Mammary epithelial cell (primary cell): ENCODE measurements around the gene PLEKHA6.

ENCODE experiments used
- EZH2 ChIP-seq: IDR thresholded peaks from 2 replicates; pipeline ENCODE4 v1.6.1; 2012; ENCODE audit warnings: low read length, inconsistent platforms, borderline replicate concordance
- TF ChIP-seq, protein P1 (sequence below), 2 donors: IDR thresholded peaks in 1 of 2; conservative IDR thresholded peaks in 1 of 2; 2 replicates each; pipeline ENCODE4 v1.5.1; 2011 to 2012; ENCODE audit warnings: inconsistent platforms in 2 of 2, low read length in 2 of 2, mild to moderate bottlenecking in 2 of 2, control low read depth in 1 of 2, low read depth in 1 of 2; ENCODE audit not compliant: insufficient read depth in 1 of 2; ENCODE audit errors: extremely low read depth in 1 of 2

DNA sequence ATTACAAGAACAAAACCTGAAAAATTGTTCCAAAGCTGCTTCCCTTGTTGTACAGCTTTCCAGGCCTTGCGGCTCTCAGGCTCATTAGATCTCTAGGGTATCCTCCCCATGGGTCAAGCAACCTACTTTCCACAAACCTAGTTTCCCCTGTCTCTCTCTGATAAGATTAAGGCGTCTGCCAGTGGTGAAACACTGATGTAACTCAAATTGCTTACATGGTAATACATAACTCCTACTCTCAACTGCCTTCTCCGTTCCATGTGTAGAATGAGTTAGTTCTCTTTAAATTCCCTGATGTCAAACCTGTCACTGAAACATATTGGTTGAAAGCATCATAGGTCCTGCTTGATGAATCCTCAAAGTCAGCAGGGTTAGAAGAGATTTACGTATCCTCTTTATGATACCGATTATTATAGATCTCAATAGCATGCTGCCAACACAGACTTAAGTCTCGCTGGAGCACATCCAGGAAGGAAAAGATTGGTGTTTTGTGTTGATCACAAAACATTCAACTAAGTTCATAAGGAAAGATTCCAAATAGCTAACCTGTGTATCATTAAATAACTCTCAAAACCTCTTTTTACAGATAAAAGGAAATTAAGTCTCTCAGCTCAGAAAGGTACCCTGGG is 41.3 kb upstream of the PLEKHA6 start:
- TF ChIP-seq, protein P1, sequence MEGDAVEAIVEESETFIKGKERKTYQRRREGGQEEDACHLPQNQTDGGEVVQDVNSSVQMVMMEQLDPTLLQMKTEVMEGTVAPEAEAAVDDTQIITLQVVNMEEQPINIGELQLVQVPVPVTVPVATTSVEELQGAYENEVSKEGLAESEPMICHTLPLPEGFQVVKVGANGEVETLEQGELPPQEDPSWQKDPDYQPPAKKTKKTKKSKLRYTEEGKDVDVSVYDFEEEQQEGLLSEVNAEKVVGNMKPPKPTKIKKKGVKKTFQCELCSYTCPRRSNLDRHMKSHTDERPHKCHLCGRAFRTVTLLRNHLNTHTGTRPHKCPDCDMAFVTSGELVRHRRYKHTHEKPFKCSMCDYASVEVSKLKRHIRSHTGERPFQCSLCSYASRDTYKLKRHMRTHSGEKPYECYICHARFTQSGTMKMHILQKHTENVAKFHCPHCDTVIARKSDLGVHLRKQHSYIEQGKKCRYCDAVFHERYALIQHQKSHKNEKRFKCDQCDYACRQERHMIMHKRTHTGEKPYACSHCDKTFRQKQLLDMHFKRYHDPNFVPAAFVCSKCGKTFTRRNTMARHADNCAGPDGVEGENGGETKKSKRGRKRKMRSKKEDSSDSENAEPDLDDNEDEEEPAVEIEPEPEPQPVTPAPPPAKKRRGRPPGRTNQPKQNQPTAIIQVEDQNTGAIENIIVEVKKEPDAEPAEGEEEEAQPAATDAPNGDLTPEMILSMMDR (conservative IDR thresholded peaks at IDR 0.05 in 1 of 2, IDR thresholded peaks at IDR 0.05 in 1 of 2; ENCODE audit: extremely low read depth in 1 of 2, insufficient read depth in 1 of 2, low read depth in 1 of 2, low read length in 2 of 2): no peak
- TF ChIP-seq EZH2: no peak
